ENCODE data around the gene VASH1.
A peak's percentile ranks its signal among the peaks of the same experiment; 100 is the strongest.

VASH1 gene

GRCh38 chr14:76793956-76794355, 32.7 kb downstream of the VASH1 start:
- H3K9me3 ChIP-seq (ENCODE audit: control insufficient read depth, insufficient read depth, low read length) = no peaks in the 10 kb centered on the region
- peaks cover 66% of the 10 kb centered on the region for H3K36me3 ChIP-seq (ENCODE audit: control insufficient read depth, insufficient read depth, low read length)
- H3K9ac ChIP-seq (ENCODE audit: low read depth, low read length) = no peak overlapping the region
- H3K4me3 ChIP-seq (ENCODE audit: low read depth, low read length) = no peak overlapping the region
- no peaks in the 10 kb centered on the region for H3K4me1 ChIP-seq (ENCODE audit: control insufficient read depth, insufficient read depth, low read length)
- H3K27ac ChIP-seq (ENCODE audit: low read depth, low read length) = no peak overlapping the region
- H3K27me3 ChIP-seq (ENCODE audit: control insufficient read depth, insufficient read depth, low read length) = no peaks in the 10 kb centered on the region

GRCh38 chr14:76806446-76806845, 45.2 kb downstream of the VASH1 start:
- Histone ChIP-seq H3K9me3 (ENCODE audit: control insufficient read depth, insufficient read depth, low read length) (no peaks in the 10 kb centered on the region), H3K4me3 (ENCODE audit: low read depth, low read length) (no peak overlapping the region), H3K36me3 (ENCODE audit: control insufficient read depth, insufficient read depth, low read length) (peaks cover 75% of the 10 kb centered on the region), H3K4me1 (ENCODE audit: control insufficient read depth, insufficient read depth, low read length) (0 out of 2 replicates have a peak, but pooled peaks cover 3% of the 10 kb centered on the region), H3K27ac (ENCODE audit: low read depth, low read length) (no peak overlapping the region), H3K27me3 (ENCODE audit: control insufficient read depth, insufficient read depth, low read length) (no peaks in the 10 kb centered on the region), H3K9ac (ENCODE audit: low read depth, low read length) (no peak overlapping the region)

DNA sequence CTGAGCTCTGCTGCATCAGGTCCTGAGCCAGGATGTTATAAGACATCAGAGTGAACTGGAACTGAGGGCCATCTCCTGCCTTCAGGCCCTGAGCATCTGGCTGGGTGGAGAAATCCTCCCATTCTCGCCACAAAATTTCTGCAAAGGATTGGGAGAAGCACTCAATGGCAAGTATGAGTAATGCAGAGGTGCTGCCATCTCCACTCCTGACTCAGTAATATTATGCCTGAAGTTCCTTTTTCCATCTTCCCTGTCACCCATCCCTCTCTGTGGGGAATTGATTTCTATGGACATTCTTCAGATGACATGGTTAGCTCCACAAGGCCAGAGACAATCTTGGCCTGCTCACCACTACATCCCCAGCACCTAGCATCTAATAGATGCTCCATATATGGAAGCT, 46.7 kb downstream of the VASH1 start:
- peaks cover 6% of the 10 kb centered on the region for H3K4me1 ChIP-seq (ENCODE audit: control insufficient read depth, insufficient read depth, low read length)
- no peaks in the 10 kb centered on the region for H3K27me3 ChIP-seq (ENCODE audit: control insufficient read depth, insufficient read depth, low read length)
- no peaks in the 10 kb centered on the region for H3K9me3 ChIP-seq (ENCODE audit: control insufficient read depth, insufficient read depth, low read length)
- no peak overlapping the region for H3K27ac ChIP-seq (ENCODE audit: low read depth, low read length)
- H3K4me3 ChIP-seq (ENCODE audit: low read depth, low read length) = no peak overlapping the region
- H3K36me3 ChIP-seq (ENCODE audit: control insufficient read depth, insufficient read depth, low read length) = peaks cover 61% of the 10 kb centered on the region
- no peak overlapping the region for H3K9ac ChIP-seq (ENCODE audit: low read depth, low read length)

- Histone ChIP-seq H3K9me3 (ENCODE audit: control insufficient read depth, insufficient read depth, low read length) (no peaks in the 10 kb centered on the region), H3K36me3 (ENCODE audit: control insufficient read depth, insufficient read depth, low read length) (peaks cover 51% of the 10 kb centered on the region)
These were observed 47.7 kb downstream of the VASH1 start for GRCh38 chr14:76808990-76809389.

DNA sequence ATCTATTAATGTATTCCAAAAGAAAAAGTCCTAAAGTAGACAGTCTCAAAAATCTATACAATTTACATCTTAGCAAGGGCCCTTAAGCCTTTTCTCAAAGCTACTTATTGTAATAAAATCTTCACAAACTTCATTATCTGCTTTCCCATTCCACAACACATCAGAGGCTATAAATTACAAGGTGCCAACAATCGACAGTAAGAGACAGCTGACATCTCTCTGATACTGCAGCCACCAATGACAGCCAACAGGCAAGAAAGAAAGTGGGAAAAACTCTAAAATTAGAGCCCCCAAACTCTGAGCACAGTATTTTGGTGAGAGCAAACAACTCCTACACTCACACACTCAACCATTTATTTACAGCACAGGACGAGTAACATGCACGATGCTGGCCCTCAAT, 49.3 kb downstream of the VASH1 start:
- peaks cover 8% of the 10 kb centered on the region for H3K4me1 ChIP-seq (ENCODE audit: control insufficient read depth, insufficient read depth, low read length)
- no peaks in the 10 kb centered on the region for H3K9me3 ChIP-seq (ENCODE audit: control insufficient read depth, insufficient read depth, low read length)
- H3K9ac ChIP-seq (ENCODE audit: low read depth, low read length) = no peak overlapping the region
- H3K36me3 ChIP-seq (ENCODE audit: control insufficient read depth, insufficient read depth, low read length) = peaks cover 39% of the 10 kb centered on the region
- no peak overlapping the region for H3K4me3 ChIP-seq (ENCODE audit: low read depth, low read length)
- H3K27me3 ChIP-seq (ENCODE audit: control insufficient read depth, insufficient read depth, low read length) = no peaks in the 10 kb centered on the region
- no peak overlapping the region for H3K27ac ChIP-seq (ENCODE audit: low read depth, low read length)

More at GRCh38 chr14:76808990-76809389, 47.7 kb downstream of the VASH1 start:
- Histone ChIP-seq H3K27me3 (ENCODE audit: control insufficient read depth, insufficient read depth, low read length) (no peaks in the 10 kb centered on the region), H3K4me1 (ENCODE audit: control insufficient read depth, insufficient read depth, low read length) (peaks cover 8% of the 10 kb centered on the region), H3K9ac (ENCODE audit: low read depth, low read length) (no peak overlapping the region), H3K4me3 (ENCODE audit: low read depth, low read length) (no peak overlapping the region), H3K27ac (ENCODE audit: low read depth, low read length) (no peak overlapping the region)

DNA sequence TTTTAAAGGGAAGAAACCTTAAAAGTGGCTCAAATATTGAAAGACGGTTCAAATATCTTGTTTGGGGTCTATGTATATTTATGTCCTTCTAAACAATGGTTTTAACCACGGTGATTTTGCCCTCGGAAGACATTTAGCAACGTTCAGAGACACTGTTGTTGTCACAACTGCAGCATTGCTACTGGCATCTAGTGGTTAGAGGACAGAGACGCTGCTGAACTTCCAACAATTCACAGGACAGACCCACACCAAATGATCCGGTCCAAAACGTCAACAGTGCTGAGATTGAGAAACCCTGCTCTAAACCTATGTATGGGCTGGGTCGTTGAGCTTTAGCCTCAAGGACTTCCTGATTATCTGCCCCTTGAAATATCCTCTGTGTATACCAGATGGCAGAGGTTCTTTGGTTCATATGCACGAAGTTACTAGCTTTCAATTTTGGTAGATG, 49.7 kb downstream of the VASH1 start:
- Histone ChIP-seq H3K4me1 (ENCODE audit: control insufficient read depth, insufficient read depth, low read length) (peaks cover 8% of the 10 kb centered on the region), H3K36me3 (ENCODE audit: control insufficient read depth, insufficient read depth, low read length) (peaks cover 34% of the 10 kb centered on the region), H3K9ac (ENCODE audit: low read depth, low read length) (no peak overlapping the region), H3K27ac (ENCODE audit: low read depth, low read length) (no peak overlapping the region), H3K27me3 (ENCODE audit: control insufficient read depth, insufficient read depth, low read length) (no peaks in the 10 kb centered on the region), H3K9me3 (ENCODE audit: control insufficient read depth, insufficient read depth, low read length) (no peaks in the 10 kb centered on the region), H3K4me3 (ENCODE audit: low read depth, low read length) (peak overlapping the region; percentile 85)

- H3K4me3 ChIP-seq (ENCODE audit: low read depth, low read length) = peak overlapping the region; percentile 85
- peaks cover 8% of the 10 kb centered on the region for H3K4me1 ChIP-seq (ENCODE audit: control insufficient read depth, insufficient read depth, low read length)
- H3K9ac ChIP-seq (ENCODE audit: low read depth, low read length) = no peak overlapping the region
- H3K9me3 ChIP-seq (ENCODE audit: control insufficient read depth, insufficient read depth, low read length) = no peaks in the 10 kb centered on the region
- peaks cover 28% of the 10 kb centered on the region for H3K36me3 ChIP-seq (ENCODE audit: control insufficient read depth, insufficient read depth, low read length)
- no peak overlapping the region for H3K27ac ChIP-seq (ENCODE audit: low read depth, low read length)
- H3K27me3 ChIP-seq (ENCODE audit: control insufficient read depth, insufficient read depth, low read length) = no peaks in the 10 kb centered on the region
These were observed 50.3 kb downstream of the VASH1 start for GRCh38 chr14:76811561-76811960.

- peak overlapping the region; percentile 85 for H3K4me3 ChIP-seq (ENCODE audit: low read depth, low read length)
- H3K4me1 ChIP-seq (ENCODE audit: control insufficient read depth, insufficient read depth, low read length) = peaks cover 8% of the 10 kb centered on the region
- H3K36me3 ChIP-seq (ENCODE audit: control insufficient read depth, insufficient read depth, low read length) = peaks cover 23% of the 10 kb centered on the region
- H3K27ac ChIP-seq (ENCODE audit: low read depth, low read length) = peak overlapping the region; percentile 77
- no peaks in the 10 kb centered on the region for H3K27me3 ChIP-seq (ENCODE audit: control insufficient read depth, insufficient read depth, low read length)
- no peaks in the 10 kb centered on the region for H3K9me3 ChIP-seq (ENCODE audit: control insufficient read depth, insufficient read depth, low read length)
- H3K9ac ChIP-seq (ENCODE audit: low read depth, low read length) = peak overlapping the region; percentile 83
These were observed 50.8 kb downstream of the VASH1 start for GRCh38 chr14:76812093-76812421.

GRCh38 chr14:76812422-76813383, 51.4 kb downstream of the VASH1 start, which contains the start of gene ANGEL1:
Gene ANGEL1 (minus strand): TSS chr14:76812882. CDS start chr14:76812827, 55 bp downstream.
- H3K27ac ChIP-seq (ENCODE audit: low read depth, low read length) = peak within 1 kb of the TSS; percentile 77
- H3K9me3 ChIP-seq (ENCODE audit: control insufficient read depth, insufficient read depth, low read length) = no peaks in the 10 kb centered on the region
- peaks cover 17% of the 10 kb centered on the region for H3K36me3 ChIP-seq (ENCODE audit: control insufficient read depth, insufficient read depth, low read length)
- H3K4me3 ChIP-seq (ENCODE audit: low read depth, low read length) = peak within 1 kb of the TSS; percentile 85
- peaks cover 8% of the 10 kb centered on the region for H3K4me1 ChIP-seq (ENCODE audit: control insufficient read depth, insufficient read depth, low read length)
- no peaks in the 10 kb centered on the region for H3K27me3 ChIP-seq (ENCODE audit: control insufficient read depth, insufficient read depth, low read length)
- peak within 1 kb of the TSS; percentile 83 for H3K9ac ChIP-seq (ENCODE audit: low read depth, low read length)

GRCh38 chr14:76814726-76815645, 53.7 kb downstream of the VASH1 start:
- Histone ChIP-seq H3K9ac (ENCODE audit: low read depth, low read length) (no peak overlapping the region), H3K4me3 (ENCODE audit: low read depth, low read length) (no peak overlapping the region), H3K4me1 (ENCODE audit: control insufficient read depth, insufficient read depth, low read length) (peaks cover 8% of the 10 kb centered on the region), H3K9me3 (ENCODE audit: control insufficient read depth, insufficient read depth, low read length) (no peaks in the 10 kb centered on the region), H3K27ac (ENCODE audit: low read depth, low read length) (no peak overlapping the region), H3K27me3 (ENCODE audit: control insufficient read depth, insufficient read depth, low read length) (no peaks in the 10 kb centered on the region), H3K36me3 (ENCODE audit: control insufficient read depth, insufficient read depth, low read length) (no peaks in the 10 kb centered on the region)
